IMR-90 (cell line): Measurements from ENCODE around the gene ADGRG1. TPM values are rescaled to one million over a fixed set of nuclear protein-coding genes. Genes with fewer than 3 reads are reported as not detected.

Source experiments
- ATAC-seq: fragments of 200-7000 bp; cut with Tn5 transposase; 2 replicates; pipeline ENCODE4 v1.9.1; 2020; ENCODE audit warnings: low read depth, mild to moderate bottlenecking, moderate library complexity
- BruUV-seq: library from RNA; stranded (reverse); fragments of 400-500 nt; replicated peaks from 2 replicates; lab custom pipeline; 2021; lab: Mats Ljungman, UMichigan
- CTCF ChIA-PET: fragments of 300-600 bp; formaldehyde crosslinking; extraction: SDS; loops from one replicate; lab custom pipeline; 2021; ENCODE audit warnings: antibody characterized with exemption; lab: Yijun Ruan, JAX
- POLR2A ChIA-PET: fragments of 300-600 bp; sonication (Branson Sonifier 250); formaldehyde crosslinking; loops from one replicate; lab custom pipeline; 2022; ENCODE audit warnings: antibody characterized with exemption; ENCODE audit not compliant: unreplicated experiment; lab: Charles Lee
- DNase-seq: peaks from one replicate; pipeline ENCODE4 v3.0.0; 2013
- H2AFZ ChIP-seq: replicated peaks from 2 replicates; pipeline ENCODE3; 2013; ENCODE audit warnings: low read length, mild to moderate bottlenecking; ENCODE audit not compliant: poor library complexity
- H2AK5ac ChIP-seq: 2 replicates; pipeline ENCODE4 v1.6.1; 2013; ENCODE audit warnings: low read depth, low read length, inconsistent platforms
- H2AK9ac ChIP-seq: replicated peaks from 2 replicates; pipeline ENCODE3; 2013; ENCODE audit warnings: mild to moderate bottlenecking, low read depth, low read length, moderate library complexity; ENCODE audit not compliant: poor library complexity
- H2BK120ac ChIP-seq: 2 replicates; pipeline ENCODE4 v1.6.1; 2013; ENCODE audit warnings: low read depth, low read length, inconsistent platforms
- H2BK15ac ChIP-seq: 3 replicates; pipeline ENCODE4 v1.6.1; 2013; ENCODE audit warnings: low read depth, low read length, inconsistent platforms
- H2BK20ac ChIP-seq: 2 replicates; pipeline ENCODE4 v1.6.1; 2013; ENCODE audit warnings: low read depth, mild to moderate bottlenecking, inconsistent platforms, low read length, moderate library complexity
- H2BK5ac ChIP-seq: 2 replicates; pipeline ENCODE4 v1.6.1; 2013; ENCODE audit warnings: mild to moderate bottlenecking, low read depth, low read length, inconsistent platforms; ENCODE audit not compliant: poor library complexity, severe bottlenecking
- H3K14ac ChIP-seq: replicated peaks from 2 replicates; pipeline ENCODE4 v1.6.1; 2013; ENCODE audit warnings: low read depth, low read length, inconsistent platforms
- H3K18ac ChIP-seq: 2 replicates; pipeline ENCODE4 v1.6.1; 2013; ENCODE audit warnings: low read depth, low read length, control low read depth
- H3K23ac ChIP-seq: 2 replicates; pipeline ENCODE4 v1.6.1; 2013; ENCODE audit warnings: low read depth, low read length, inconsistent platforms
- H3K27ac ChIP-seq: 2 replicates; pipeline ENCODE4 v1.5.1; 2013; ENCODE audit warnings: mild to moderate bottlenecking, control low read depth, low read length; ENCODE audit not compliant: insufficient read depth
- H3K27me3 ChIP-seq: 2 replicates; pipeline ENCODE4 v1.6.1; 2013; ENCODE audit warnings: low read length; ENCODE audit not compliant: control insufficient read depth, insufficient read depth
- H3K36me3 ChIP-seq: 2 replicates; pipeline ENCODE4 v1.6.1; 2013; ENCODE audit warnings: low read length, mixed read lengths; ENCODE audit not compliant: control insufficient read depth, insufficient read depth
- H3K4ac ChIP-seq: 2 replicates; pipeline ENCODE4 v1.6.1; 2013; ENCODE audit warnings: low read depth, low read length, inconsistent platforms
- H3K4me1 ChIP-seq: 2 replicates; pipeline ENCODE4 v1.6.1; 2013; ENCODE audit warnings: low read length, mixed read lengths; ENCODE audit not compliant: control insufficient read depth, insufficient read depth
- H3K4me2 ChIP-seq: 2 replicates; pipeline ENCODE4 v1.6.1; 2013; ENCODE audit warnings: low read depth, mild to moderate bottlenecking, control low read depth, low read length, moderate library complexity
- H3K4me3 ChIP-seq: 2 replicates; pipeline ENCODE4 v1.5.1; 2013; ENCODE audit warnings: low read depth, mild to moderate bottlenecking, control low read depth, low read length, moderate library complexity; ENCODE audit not compliant: insufficient read depth
- H3K56ac ChIP-seq: 2 replicates; pipeline ENCODE4 v1.6.1; 2013; ENCODE audit warnings: low read length, inconsistent platforms; ENCODE audit not compliant: insufficient read depth; ENCODE audit errors: extremely low read depth
- H3K79me1 ChIP-seq, 2 experiments: 2 replicates each; pipeline ENCODE4 v1.6.1; 2013; ENCODE audit warnings: low read length in 2 of 2, inconsistent platforms in 1 of 2, low read depth in 1 of 2
- H3K9ac ChIP-seq: 2 replicates; pipeline ENCODE4 v1.6.1; 2013; ENCODE audit warnings: low read depth, low read length, control low read depth
- H3K9me1 ChIP-seq: 2 replicates; pipeline ENCODE4 v1.6.1; 2013; ENCODE audit warnings: low read length, inconsistent platforms; ENCODE audit not compliant: insufficient read depth
- H3K9me3 ChIP-seq: 2 replicates; pipeline ENCODE4 v1.6.1; 2013; ENCODE audit warnings: low read length; ENCODE audit not compliant: control insufficient read depth, insufficient read depth
- H4K20me1 ChIP-seq: 2 replicates; pipeline ENCODE4 v1.6.1; 2013; ENCODE audit warnings: low read length, inconsistent platforms; ENCODE audit not compliant: insufficient read depth
- H4K5ac ChIP-seq: 2 replicates; pipeline ENCODE4 v1.6.1; 2013; ENCODE audit warnings: mild to moderate bottlenecking, low read depth, low read length, control low read depth
- H4K8ac ChIP-seq, 2 experiments: 2 replicates each; pipeline ENCODE4 v1.6.1; 2013; ENCODE audit warnings: low read depth in 2 of 2, low read length in 2 of 2, control low read depth in 1 of 2, inconsistent platforms in 1 of 2
- H4K91ac ChIP-seq: 2 replicates; pipeline ENCODE4 v1.6.1; 2013; ENCODE audit warnings: low read depth, low read length, inconsistent platforms; ENCODE audit not compliant: insufficient read depth
- ELK1 ChIP-seq: fragments of 150-350 bp; IDR thresholded peaks from 2 replicates; pipeline ENCODE4 v1.6.1; 2016; ENCODE audit warnings: low read depth, mild to moderate bottlenecking, low read length, moderate library complexity, borderline replicate concordance
- FOS ChIP-seq: fragments of 150-350 bp; IDR thresholded peaks from 2 replicates; pipeline ENCODE4 v1.6.1; 2016; ENCODE audit warnings: low read depth, low read length
- RAD21 ChIP-seq: IDR thresholded peaks from 2 replicates; pipeline ENCODE4 v1.6.1; 2012; ENCODE audit warnings: low read length, improper control_type of control experiment
- WGBS, 2 experiments: methylation state at CpG; one replicate each; pipeline versions ENCODE4 v1.1.5 to v1.1.7; 2013; ENCODE audit warnings: missing lambda C conversion rate in 2 of 2; ENCODE audit not compliant: insufficient read length in 1 of 2; ENCODE audit errors: extremely low coverage in 2 of 2; 5-methylcytosine and 5-hydroxymethylcytosine counted together
- dilution Hi-C: fragments of 300-500 bp; cut with HindIII; formaldehyde crosslinking; loops from one replicate; pipeline ENCODE4 v1.14.3; 2018; ENCODE audit warnings: low sequenced_read_pairs; ENCODE audit not compliant: unreplicated experiment
- in situ Hi-C: fragments of 300-500 bp; cut with MboI; formaldehyde crosslinking; loops from 3 replicates; pipeline ENCODE4 v1.14.3; 2019; ENCODE audit warnings: low sequenced_read_pairs, inconsistent platforms, mixed read lengths
- intact Hi-C: fragments of 100-400 bp; cut with micrococcal nuclease; formaldehyde crosslinking; loops from 2 replicates; pipeline ENCODE4 v1.10.0; 2022
- polyA plus RNA-seq, 3 experiments: library from polyadenylated mRNA; depleted of rRNA; stranded (reverse); fragments of >200 nt; gene quantifications; 2 replicates each; pipeline ENCODE4 v1.2.3, GENCODE V29; 2012; ENCODE audit warnings: low replicate concordance in 1 of 3
- total RNA-seq: library from RNA; depleted of rRNA; stranded (reverse); fragments of >200 nt; gene quantifications from 2 replicates; pipeline ENCODE4 v1.2.3, GENCODE V29; 2012

The ADGRG1 gene
- total and polyA plus RNA-seq, 2 of the 4 experiments (the other 2 are of a cell fraction), result 0.90 to 8.4 TPM

- in situ Hi-C loops, result no loop called here
- Histone ChIP-seq H3K27me3 (peaks cover 66% of the 10 kb centered on the region), H2AFZ (no peak overlapping the region), H2BK15ac (no peak overlapping the region), H3K23ac (no peak overlapping the region), H3K9me1 (no peaks in the 10 kb centered on the region), H4K5ac (no peak overlapping the region), H3K4me1 (no peaks in the 10 kb centered on the region), H3K56ac (no peak overlapping the region), H3K18ac (no peak overlapping the region), H2BK120ac (no peak overlapping the region), H3K14ac (no peak overlapping the region), H2AK5ac (no peak overlapping the region), H2BK20ac (no peak overlapping the region), H3K27ac (no peak overlapping the region), H4K20me1 (no peaks in the 10 kb centered on the region), H2AK9ac (no peak overlapping the region), H3K9ac (no peak overlapping the region), H4K91ac (no peak overlapping the region), H3K4ac (no peak overlapping the region), H3K4me3 (no peak overlapping the region), H3K4me2 (no peak overlapping the region), H2BK5ac (no peak overlapping the region), H4K8ac (no peak overlapping the region), H3K79me1 (no peaks in the 10 kb centered on the region), H3K9me3 (no peaks in the 10 kb centered on the region), H3K36me3 (no peaks in the 10 kb centered on the region)
- BruUV-seq, result no TSS peak
- dilution Hi-C loops, result no loop called here
- DNase-seq (no peak), ATAC-seq (no peak)
- no peak for TF ChIP-seq RAD21
- TF ChIP-seq FOS, result no peak
- no peak for TF ChIP-seq ELK1
- CTCF ChIA-PET, result no interaction called here
- 57% methylated on average over 4 of the region's 10 CpGs; no CpG with 5 or more reads in 1 of the 2 experiments for WGBS, 2 experiments
- POLR2A ChIA-PET, result no interaction called here
- intact Hi-C loops, result no loop called here
These were observed 65.8 kb downstream of the ADGRG1 start for GRCh38 chr16:57694231-57694724.
